ENCODE data around the gene RNF144A.

- TF ChIP-seq CTCF (IDR thresholded peaks at IDR 0.05) (no peak), ZFX (IDR thresholded peaks at IDR 0.05; ENCODE audit: borderline replicate concordance) (no peak)
These were observed 144.2 kb downstream of the RNF144A start for GRCh38 chr2:7061450-7061789.
